ENCODE results near the gene PARL.

DNA sequence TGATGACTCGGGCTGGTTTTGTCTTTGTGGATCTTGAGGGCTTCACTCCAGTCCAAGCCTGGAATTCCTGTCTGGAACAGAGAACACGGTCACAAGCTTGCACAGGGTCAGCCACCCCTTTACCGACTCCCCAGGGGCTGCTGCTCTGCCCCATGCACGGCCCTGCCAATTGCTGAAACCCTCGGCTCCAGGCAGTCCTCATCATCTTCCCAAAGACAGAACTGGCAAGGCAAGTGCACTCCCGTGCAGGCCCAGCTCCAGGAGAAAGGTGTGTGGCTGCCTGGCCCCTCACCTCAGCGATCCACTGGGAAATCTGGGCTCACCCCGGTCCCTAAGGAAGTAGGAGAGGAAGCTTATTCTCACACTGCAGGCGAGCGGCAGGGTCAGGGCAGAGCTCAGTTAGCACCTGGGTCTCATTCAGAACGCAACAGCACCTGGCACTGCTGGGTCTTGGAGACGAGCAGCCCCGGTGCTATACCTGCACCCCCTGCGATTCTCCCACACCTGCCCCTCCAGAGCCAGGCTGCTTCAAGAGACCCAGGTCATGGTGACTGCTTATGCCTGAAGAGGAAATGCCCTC lies 66.5 kb downstream of the PARL start:
- TF ChIP-seq, protein P1, sequence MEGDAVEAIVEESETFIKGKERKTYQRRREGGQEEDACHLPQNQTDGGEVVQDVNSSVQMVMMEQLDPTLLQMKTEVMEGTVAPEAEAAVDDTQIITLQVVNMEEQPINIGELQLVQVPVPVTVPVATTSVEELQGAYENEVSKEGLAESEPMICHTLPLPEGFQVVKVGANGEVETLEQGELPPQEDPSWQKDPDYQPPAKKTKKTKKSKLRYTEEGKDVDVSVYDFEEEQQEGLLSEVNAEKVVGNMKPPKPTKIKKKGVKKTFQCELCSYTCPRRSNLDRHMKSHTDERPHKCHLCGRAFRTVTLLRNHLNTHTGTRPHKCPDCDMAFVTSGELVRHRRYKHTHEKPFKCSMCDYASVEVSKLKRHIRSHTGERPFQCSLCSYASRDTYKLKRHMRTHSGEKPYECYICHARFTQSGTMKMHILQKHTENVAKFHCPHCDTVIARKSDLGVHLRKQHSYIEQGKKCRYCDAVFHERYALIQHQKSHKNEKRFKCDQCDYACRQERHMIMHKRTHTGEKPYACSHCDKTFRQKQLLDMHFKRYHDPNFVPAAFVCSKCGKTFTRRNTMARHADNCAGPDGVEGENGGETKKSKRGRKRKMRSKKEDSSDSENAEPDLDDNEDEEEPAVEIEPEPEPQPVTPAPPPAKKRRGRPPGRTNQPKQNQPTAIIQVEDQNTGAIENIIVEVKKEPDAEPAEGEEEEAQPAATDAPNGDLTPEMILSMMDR (IDR thresholded peaks at IDR 0.05), result no peak
- TF ChIP-seq ZFX (IDR thresholded peaks at IDR 0.05; ENCODE audit: borderline replicate concordance), result no peak
